CD4-positive, alpha-beta T cell treated with Interleukin-1 beta for 1 hour (primary cell): Measurements from ENCODE around the gene CDH3.
"Not testable (repeated sequence)": the region's sequence is repeated elsewhere in the genome, so short reads cannot be mapped to it uniquely, and the experiment has no call there.

Experiments used
- DNase-seq, 2 donors: peaks; one replicate each; pipeline ENCODE4 v3.0.0-alpha.2; 2020 to 2022

The CDH3 gene

DNA sequence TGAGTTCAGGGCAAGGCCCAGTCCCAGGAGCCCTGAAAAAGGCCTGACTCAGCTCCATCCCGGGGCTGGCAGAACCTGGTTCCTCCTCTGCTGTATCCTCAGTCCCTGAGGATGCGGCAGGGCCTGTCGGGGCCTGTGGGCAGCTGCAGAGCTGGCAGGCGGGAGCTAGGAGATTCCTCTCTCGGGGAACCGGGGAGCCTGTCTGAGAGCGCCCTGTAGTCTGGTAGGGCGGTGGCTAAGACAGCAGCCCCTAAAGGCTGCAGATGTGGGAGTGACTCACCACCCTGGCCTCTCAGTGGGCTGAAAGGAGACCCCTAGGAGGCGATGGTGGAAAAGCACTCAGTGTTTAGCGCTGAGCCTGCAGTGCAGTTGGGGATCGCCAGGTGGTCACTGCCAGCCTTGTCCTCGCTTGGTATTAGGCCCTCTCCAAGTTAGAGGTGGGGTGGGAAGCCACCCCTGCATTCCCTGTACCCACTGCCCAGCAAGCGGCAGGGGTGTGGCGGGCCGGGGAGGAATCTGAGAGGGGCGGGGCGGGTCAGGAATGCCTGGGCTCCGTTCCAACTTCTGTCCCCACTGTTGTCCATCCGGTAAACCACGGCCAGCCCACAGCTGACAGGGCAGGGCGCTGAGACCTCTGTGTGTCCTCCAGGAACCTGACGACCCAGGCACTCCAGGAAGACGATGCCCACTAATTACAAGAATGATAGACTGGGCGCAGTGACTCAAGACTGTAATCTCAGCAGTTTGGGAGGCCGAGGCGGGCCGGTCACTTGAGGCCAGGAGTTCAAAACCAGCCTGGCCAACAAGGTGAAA, 62.4 kb downstream of the CDH3 start:
- no peak for DNase-seq

DNA sequence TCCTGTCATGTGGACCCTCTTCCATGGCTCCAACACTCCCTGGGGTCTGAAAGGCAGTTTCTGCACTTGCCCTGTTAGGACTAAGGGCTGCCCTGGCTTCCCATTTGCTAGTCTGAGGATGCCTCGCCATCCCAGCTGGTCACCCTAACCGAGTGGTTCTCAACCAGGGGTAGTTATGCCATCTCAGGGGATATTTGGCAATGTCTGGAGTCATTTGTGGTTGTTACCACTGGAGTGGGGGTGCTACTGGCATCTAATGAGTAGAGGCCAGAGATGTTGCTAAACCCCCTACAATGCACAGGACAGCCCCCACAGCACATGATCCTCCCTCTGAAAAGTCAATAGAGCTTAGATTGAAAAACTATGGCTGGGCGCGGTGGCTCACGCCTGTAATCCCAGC, 65.1 kb downstream of the CDH3 start:
- DNase-seq = no peak

DNA sequence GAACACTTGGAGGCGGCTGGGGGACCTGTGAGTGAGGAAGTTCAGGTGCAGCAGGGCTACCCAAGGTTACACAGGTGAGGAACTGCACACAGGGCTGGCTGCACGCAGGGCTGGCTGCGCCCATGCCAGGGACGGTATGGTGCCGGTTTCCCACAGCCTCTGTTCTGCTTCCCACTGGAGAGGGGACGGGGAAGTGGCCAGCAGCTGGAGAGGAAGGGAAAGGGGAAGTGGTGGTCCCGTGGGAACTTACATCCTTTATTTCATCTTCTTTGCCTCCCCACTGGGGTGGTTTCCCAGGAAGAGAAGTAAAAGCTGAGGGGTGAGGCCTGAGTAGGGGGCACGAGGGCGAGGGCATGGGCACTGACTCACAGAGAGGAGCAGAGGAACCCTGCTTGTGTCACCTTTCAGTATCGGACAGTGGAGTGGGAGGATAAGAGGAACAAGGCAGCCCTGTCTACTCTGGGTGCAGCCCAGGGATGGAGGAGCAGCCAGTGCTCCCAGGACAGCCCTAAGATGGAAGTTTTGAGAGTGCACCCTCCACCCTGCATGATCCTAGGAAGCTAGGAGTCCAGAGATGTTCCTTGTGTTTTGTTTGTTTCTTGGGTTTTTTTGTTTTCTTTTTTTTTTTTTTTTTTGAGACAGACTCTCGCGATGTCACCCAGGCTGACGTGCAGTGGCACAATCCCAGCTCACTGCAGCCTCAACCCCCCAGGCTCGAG, 66.5 kb downstream of the CDH3 start:
- DNase-seq = peak; percentile 3 to 60

DNA sequence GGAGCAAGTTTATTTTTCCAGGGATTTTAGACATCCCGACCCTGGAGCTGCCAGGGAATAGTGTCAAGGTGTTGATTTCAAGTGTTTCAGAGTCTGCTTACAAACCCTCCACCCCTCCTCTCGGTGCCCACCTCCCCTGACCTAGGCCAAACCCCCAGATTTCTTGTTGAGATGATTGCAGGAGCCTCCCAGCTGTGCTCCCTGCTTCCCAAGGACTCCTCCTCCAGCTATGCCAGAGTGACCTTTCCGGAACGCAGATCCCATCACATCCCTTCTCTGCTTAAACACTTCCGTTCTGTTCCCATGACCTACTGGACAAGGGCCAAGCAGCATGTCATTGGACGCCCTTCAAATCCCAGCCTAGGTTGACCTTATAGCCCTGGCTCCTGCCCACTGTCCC, 68.3 kb downstream of the CDH3 start:
- no peak for DNase-seq

DNA sequence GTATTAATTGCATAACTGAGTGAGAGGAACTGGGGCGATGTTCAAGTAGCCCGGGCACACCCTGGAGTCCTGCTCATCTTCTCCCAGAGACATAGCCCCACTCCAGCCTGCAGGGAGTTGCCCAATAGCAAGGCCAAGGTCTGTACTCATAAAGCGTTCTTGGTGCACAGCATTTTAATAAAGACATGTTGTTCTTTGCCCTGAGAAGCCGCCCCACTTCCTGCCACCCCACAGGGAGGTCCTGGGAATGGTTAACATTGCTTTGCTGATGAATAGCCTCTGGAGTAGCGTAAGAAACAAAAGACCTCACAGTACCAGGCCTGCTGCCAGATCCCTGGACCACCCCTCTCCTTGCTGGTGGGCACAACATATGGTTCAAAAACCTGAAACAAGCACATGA, 70.4 kb downstream of the CDH3 start:
- no peak for DNase-seq

GRCh38 chr16:68716516-68716915, 71.4 kb downstream of the CDH3 start:
- not testable (repeated sequence) for DNase-seq

- no peak for DNase-seq
Measured at GRCh38 chr16:68717684-68718083, 72.6 kb downstream of the CDH3 start.

- no peak for DNase-seq
Measured at GRCh38 chr16:68718590-68718989, 73.5 kb downstream of the CDH3 start.

DNA sequence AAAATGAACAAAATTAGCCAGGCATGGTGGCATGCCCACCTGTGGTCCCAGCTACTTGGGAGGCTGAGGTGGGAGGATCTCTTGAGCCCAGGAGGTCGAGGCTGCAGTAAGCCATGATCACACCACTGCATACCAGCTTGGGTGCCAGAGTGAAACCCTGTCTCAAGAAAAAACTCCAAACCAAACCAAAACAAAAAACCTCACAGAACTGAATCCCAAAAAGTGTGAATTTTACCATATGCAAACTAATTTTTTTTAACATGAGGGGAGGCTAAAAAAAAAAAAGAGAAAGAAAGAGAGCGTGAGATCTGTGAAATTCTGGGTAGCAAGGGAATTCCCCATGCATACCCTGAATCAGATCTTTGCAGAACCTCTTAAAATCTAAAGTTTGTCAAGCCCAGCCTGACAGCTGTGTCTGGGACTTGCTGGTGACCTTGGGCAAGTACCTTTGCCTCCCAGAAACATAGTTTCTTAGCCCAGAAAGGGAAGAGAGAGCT, 74.9 kb downstream of the CDH3 start:
- no peak for DNase-seq

GRCh38 chr16:68722119-68723024, 77.3 kb downstream of the CDH3 start:
- DNase-seq = no peak

DNA sequence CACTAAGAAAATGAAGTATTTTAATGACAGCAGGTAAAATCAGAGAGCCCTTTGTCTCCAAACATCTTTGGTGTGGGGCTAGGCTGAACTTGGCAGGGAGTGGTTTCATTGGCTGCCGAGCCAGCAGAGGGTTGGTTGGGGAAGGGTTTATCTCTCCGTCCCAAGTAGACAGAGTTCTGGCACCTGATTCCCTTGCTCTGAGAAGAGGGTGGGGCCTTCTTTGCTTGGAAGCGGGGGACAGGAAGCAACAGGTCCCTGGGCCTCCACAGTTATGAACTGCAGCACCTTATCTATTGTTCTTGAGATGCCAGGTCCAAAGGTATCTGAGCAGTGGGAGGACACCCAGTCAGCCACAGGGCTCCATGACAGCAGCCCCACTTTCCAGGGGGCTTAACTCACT, 79.7 kb downstream of the CDH3 start:
- DNase-seq = no peak

DNA sequence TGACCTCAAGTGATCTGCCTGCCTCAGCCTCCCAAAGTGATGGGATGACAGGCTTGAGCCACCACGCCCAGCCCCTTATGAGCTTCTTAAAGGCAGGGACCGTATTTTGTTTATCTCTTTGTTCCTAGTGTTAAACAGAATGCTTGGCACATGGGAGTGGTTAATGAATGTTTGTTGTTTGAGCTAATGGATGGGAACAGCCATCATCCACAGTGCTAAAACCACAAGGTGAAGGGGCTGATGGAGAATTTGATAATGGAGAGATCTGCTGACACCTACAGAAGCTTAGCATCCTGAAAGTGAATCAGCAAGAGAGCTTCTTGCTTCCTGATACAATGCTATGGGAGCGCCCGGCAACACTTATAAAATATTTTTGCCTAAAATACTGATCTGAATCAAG, 83.4 kb downstream of the CDH3 start:
- no peak for DNase-seq

DNA sequence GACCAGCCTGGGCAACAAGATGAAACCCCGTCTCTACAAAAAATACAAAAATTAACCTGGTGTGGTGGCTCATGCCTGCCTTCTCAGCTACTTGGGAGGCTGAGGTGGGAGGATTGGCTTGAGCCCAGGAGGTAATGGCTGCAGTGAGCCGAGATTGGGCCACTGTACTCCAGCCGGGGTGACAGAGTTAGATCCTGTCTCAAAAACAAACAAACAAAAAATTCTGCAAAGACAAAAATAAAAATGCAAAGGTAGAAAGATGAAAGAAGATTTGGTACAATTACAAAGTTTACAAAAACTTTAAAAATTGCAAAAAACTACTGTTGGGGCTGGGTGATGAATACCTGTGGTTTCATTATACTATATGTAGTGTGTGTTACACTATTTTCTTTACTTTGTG, 86.5 kb downstream of the CDH3 start:
- no peak for DNase-seq

DNA sequence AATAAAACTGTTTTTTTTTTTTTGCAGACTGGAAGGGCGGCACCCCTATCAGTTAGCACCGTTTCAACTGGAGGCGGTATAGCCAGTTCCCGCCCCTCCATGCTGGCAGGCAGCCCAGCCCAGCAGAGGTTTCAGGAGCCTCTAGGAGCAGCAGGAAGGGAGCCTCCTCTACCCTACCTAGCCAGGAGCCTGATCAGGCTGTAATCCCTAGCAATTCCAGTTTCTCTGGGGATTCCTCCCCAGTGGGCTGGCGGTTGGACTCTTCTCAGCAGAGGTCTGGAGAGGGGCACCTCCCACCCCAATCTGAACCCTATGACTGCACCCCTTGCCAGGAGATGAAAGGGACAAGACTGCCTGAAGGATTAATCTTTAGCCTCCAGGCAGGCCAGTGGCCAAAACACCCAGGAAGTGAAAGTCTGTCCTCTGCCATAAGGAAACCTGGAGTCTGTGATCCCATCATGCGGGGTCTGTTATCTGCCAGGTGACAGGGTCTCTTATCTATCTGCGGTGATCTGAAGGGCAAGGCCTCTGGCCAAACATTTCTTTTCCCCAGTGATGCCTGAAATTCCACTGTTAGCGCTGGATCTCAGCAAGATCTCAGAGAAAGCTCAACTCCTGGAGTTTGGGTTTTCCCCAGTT, 87.1 kb downstream of the CDH3 start:
- no peak for DNase-seq

- DNase-seq = no peak
Measured at GRCh38 chr16:68732741-68733399, 87.8 kb downstream of the CDH3 start.

DNA sequence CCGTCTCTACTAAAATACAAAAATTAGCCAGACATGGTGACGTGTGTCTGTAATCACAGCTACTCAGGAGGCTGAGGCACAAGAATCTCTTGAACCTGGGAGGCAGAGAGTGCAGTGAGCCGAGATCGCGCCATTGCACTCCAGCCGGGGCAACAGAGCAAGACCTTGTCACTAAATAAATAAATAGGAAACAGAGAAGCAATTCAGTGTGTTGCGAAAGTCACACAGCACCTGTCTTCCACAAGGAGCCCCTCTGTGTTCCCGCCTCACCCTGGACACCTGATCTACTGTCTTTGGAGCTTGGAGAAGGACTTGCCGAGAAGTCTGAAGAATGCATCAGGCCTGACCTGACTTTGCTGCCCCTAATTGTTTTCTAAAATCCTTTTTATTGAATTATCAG, 88.5 kb downstream of the CDH3 start:
- no peak for DNase-seq

DNA sequence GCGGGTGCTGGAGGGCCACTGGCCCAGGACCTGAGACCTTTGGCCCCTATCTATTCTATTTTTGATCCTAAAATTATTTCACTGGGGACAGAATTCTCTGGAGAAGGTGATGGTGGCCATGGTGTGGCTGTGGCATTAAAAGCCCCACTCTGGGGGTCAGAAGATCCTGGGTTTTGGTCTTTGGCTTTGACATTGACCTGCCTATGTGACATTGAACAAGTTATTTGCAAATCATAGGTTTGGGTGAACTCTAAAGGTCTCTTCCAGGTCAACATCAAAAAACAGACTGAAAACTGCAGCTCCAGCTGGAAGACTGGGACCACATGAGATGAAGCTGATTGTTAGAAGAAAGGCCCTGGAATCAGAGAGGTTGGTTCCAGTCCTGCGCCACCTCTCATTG, 89.7 kb downstream of the CDH3 start:
- DNase-seq = no peak

DNA sequence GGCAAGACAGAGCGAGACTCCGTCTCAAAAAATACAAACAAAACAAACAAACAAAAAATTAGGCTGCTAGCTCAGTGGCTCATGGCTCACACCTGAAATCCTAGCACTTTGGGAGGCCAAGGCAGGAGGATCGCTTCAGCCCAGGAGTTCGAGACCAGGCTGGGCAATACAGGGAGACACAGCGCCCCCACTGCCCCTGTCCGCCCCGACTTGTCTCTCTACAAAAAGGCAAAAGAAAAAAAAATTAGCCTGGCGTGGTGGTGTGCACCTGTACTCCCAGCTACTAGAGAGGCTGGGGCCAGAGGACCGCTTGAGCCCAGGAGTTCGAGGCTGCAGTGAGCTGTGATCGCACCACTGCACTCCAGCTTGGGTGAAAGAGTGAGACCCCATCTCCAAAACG, 91.5 kb downstream of the CDH3 start:
- DNase-seq = no peak

DNA sequence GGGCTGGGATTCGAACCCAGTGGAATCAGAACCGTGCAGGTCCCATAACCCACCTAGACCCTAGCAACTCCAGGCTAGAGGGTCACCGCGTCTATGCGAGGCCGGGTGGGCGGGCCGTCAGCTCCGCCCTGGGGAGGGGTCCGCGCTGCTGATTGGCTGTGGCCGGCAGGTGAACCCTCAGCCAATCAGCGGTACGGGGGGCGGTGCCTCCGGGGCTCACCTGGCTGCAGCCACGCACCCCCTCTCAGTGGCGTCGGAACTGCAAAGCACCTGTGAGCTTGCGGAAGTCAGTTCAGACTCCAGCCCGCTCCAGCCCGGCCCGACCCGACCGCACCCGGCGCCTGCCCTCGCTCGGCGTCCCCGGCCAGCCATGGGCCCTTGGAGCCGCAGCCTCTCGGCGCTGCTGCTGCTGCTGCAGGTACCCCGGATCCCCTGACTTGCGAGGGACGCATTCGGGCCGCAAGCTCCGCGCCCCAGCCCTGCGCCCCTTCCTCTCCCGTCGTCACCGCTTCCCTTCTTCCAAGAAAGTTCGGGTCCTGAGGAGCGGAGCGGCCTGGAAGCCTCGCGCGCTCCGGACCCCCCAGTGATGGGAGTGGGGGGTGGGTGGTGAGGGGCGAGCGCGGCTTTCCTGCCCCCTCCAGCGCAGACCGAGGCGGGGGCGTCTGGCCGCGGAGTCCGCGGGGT, 92.1 kb downstream of the CDH3 start, which contains the start of gene CDH1:
CDH1 (plus strand) TSS at position 247 of the 684 bp plus-strand sequence; CDS start at position 371, 124 bp downstream.
- peak; percentile 13 to 14 for DNase-seq

DNA sequence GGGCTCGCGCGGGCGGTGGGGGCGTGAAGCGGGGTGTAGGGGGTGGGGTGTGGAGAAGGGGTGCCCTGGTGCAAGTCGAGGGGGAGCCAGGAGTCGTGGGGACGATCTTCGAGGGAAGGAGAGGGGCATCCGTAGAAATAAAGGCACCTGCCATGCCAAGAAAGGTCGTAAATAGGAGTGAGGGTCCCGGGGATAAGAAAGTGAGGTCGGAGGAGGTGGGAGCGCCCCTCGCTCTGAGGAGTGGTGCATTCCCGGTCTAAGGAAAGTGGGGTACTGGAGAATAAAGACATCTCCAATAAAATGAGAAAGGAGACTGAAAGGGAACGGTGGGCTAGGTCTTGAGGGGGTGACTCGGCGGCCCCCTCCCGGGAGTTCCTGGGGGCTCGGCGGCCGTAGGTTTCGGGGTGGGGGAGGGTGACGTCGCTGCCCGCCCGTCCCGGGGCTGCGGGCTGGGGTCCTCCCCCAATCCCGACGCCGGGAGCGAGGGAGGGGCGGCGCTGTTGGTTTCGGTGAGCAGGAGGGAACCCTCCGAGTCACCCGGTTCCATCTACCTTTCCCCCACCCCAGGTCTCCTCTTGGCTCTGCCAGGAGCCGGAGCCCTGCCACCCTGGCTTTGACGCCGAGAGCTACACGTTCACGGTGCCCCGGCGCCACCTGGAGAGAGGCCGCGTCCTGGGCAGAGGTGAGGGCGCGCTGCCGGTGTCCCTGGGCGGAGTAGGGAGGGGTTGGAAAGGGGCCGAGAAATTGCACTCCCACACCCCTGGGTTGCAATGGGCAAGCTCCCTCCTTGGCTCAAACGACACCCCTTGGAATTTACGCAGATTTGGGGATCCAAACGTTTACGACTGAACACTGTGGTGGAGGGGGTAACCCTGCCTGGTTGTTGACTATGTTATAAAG, 92.9 kb downstream of the CDH3 start:
- DNase-seq = no peak
